Middle frontal gyrus (tissue), 1 donor: ENCODE results near the gene HECTD2.
"Not testable (repeated sequence)": the region's sequence is repeated elsewhere in the genome, so short reads cannot be mapped to it uniquely, and the experiment has no call there.

ENCODE experiments used
- DNase-seq: peaks from one replicate; pipeline ENCODE4 v3.0.0-alpha.2; 2015; ENCODE audit warnings: low spot score; ENCODE audit errors: extremely low spot score

HECTD2 gene

GRCh38 chr10:91412354-91413087 lies 2.4 kb downstream of the HECTD2 start:
- no peak for DNase-seq

GRCh38 chr10:91415816-91416215 lies 5.7 kb downstream of the HECTD2 start:
- no peak for DNase-seq

- DNase-seq: no peak
Measured at GRCh38 chr10:91416339-91416855, 6.3 kb downstream of the HECTD2 start.

- DNase-seq: no peak
Measured at GRCh38 chr10:91418416-91418815, 8.3 kb downstream of the HECTD2 start.

GRCh38 chr10:91420868-91421267 lies 10.7 kb downstream of the HECTD2 start:
- no peak for DNase-seq

- DNase-seq: no peak
Measured at GRCh38 chr10:91422915-91423314, 12.8 kb downstream of the HECTD2 start.

GRCh38 chr10:91424016-91424415 lies 13.9 kb downstream of the HECTD2 start:
- no peak for DNase-seq

GRCh38 chr10:91432175-91432574 lies 22.0 kb downstream of the HECTD2 start:
- DNase-seq: no peak

- DNase-seq: no peak
Measured at GRCh38 chr10:91433620-91434019, 23.5 kb downstream of the HECTD2 start.

GRCh38 chr10:91434041-91434440 lies 23.9 kb downstream of the HECTD2 start:
- DNase-seq: no peak

- DNase-seq: no peak
Measured at GRCh38 chr10:91435241-91435640, 25.1 kb downstream of the HECTD2 start.

GRCh38 chr10:91438228-91438627 lies 28.1 kb downstream of the HECTD2 start:
- not testable (repeated sequence) for DNase-seq

- no peak for DNase-seq
Measured at GRCh38 chr10:91444211-91445182, 34.4 kb downstream of the HECTD2 start.

- no peak for DNase-seq
Measured at GRCh38 chr10:91452063-91452462, 41.9 kb downstream of the HECTD2 start.

- DNase-seq: no peak
Measured at GRCh38 chr10:91453535-91453934, 43.4 kb downstream of the HECTD2 start.

- not testable (repeated sequence) for DNase-seq
Measured at GRCh38 chr10:91455135-91455534, 45.0 kb downstream of the HECTD2 start.

GRCh38 chr10:91460681-91461080 lies 50.5 kb downstream of the HECTD2 start:
- DNase-seq: no peak

GRCh38 chr10:91462423-91462822 lies 52.3 kb downstream of the HECTD2 start:
- DNase-seq: no peak

GRCh38 chr10:91464500-91464899 lies 54.4 kb downstream of the HECTD2 start:
- no peak for DNase-seq

- DNase-seq: no peak
Measured at GRCh38 chr10:91465261-91465660, 55.1 kb downstream of the HECTD2 start.

GRCh38 chr10:91467114-91467513 lies 57.0 kb downstream of the HECTD2 start:
- DNase-seq: no peak

GRCh38 chr10:91471602-91472001 lies 61.5 kb downstream of the HECTD2 start:
- DNase-seq: no peak
